ENCODE results near the gene HSD11B1L.

DNA sequence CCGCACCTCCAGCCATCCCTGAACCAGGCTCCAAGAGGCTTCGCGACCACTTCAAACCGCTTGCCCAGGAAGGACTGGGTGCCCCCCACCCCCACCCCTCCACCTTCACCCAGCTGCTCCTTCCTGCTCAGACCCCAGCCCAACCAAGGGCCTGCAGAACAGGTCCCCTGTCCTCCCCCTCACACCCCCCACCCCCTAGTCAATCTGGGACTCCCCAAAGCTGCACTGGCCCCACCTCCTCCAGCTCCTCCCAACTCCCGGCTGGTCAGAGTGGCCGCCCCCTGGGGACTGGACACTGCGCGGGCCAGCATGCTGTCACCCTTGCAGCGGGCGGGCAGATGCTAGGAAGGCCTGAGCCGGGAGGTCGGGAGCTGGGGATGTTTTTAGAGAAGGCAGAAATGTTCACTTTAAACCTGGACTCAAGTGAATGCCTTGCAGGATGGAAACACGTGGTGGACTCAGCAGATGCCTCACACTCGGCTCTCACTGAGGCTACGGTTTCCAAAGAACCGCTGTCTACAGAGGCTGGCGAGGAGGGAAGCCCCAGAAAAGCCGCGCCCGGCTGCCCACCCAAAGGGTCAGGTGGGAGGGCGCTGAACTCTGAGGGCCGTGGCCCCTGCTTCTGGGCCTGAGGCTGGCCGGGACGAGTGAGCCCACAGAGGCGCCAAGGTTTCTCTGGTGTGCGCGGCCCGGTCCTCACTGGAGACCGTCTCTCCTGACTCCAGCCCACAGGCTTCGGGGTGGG lies 17.2 kb downstream of the HSD11B1L start:
- TF ChIP-seq POLR2AphosphoS5 (IDR thresholded peaks at IDR 0.05; ENCODE audit: low read depth, low read length) (peak; percentile 2; the same call in 1 of the 2 replicates), TAF1 (IDR thresholded peaks at IDR 0.05; ENCODE audit: borderline replicate concordance, insufficient read depth, low read length) (no peak)
- TF ChIP-seq, protein P1, sequence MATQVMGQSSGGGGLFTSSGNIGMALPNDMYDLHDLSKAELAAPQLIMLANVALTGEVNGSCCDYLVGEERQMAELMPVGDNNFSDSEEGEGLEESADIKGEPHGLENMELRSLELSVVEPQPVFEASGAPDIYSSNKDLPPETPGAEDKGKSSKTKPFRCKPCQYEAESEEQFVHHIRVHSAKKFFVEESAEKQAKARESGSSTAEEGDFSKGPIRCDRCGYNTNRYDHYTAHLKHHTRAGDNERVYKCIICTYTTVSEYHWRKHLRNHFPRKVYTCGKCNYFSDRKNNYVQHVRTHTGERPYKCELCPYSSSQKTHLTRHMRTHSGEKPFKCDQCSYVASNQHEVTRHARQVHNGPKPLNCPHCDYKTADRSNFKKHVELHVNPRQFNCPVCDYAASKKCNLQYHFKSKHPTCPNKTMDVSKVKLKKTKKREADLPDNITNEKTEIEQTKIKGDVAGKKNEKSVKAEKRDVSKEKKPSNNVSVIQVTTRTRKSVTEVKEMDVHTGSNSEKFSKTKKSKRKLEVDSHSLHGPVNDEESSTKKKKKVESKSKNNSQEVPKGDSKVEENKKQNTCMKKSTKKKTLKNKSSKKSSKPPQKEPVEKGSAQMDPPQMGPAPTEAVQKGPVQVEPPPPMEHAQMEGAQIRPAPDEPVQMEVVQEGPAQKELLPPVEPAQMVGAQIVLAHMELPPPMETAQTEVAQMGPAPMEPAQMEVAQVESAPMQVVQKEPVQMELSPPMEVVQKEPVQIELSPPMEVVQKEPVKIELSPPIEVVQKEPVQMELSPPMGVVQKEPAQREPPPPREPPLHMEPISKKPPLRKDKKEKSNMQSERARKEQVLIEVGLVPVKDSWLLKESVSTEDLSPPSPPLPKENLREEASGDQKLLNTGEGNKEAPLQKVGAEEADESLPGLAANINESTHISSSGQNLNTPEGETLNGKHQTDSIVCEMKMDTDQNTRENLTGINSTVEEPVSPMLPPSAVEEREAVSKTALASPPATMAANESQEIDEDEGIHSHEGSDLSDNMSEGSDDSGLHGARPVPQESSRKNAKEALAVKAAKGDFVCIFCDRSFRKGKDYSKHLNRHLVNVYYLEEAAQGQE (IDR thresholded peaks at IDR 0.05; ENCODE audit: insufficient read depth in 1 of 2, low read depth in 2 of 2, low read length in 2 of 2), result no peak
